ENCODE results near the gene OR6J1. TPM values are rescaled to one million over a fixed set of nuclear protein-coding genes. Genes with fewer than 3 reads are reported as not detected.

The OR6J1 gene
- total and polyA plus RNA-seq, 2 of the 13 experiments (the other 11 are each of a cell fraction or from before 2014, with no cell fraction given): not detected

DNA sequence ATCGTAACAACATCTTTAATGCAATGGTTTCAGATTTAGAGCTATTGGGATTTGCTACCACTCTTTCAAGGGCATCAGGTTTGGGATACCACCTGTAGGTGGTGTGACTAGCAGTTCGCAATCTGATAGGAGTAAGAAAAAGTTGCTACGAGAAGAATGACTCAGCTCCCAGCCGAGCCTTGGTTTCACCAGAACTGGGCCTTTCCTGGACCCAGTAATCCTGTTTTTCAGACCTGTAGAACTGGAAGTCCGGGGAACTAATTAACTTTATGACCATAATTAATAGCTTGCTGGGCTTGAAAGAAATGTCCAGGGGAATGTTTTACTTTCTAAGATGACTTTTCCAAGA, 45.3 kb downstream of the OR6J1 start (continued):
- TF ChIP-seq, protein P1, sequence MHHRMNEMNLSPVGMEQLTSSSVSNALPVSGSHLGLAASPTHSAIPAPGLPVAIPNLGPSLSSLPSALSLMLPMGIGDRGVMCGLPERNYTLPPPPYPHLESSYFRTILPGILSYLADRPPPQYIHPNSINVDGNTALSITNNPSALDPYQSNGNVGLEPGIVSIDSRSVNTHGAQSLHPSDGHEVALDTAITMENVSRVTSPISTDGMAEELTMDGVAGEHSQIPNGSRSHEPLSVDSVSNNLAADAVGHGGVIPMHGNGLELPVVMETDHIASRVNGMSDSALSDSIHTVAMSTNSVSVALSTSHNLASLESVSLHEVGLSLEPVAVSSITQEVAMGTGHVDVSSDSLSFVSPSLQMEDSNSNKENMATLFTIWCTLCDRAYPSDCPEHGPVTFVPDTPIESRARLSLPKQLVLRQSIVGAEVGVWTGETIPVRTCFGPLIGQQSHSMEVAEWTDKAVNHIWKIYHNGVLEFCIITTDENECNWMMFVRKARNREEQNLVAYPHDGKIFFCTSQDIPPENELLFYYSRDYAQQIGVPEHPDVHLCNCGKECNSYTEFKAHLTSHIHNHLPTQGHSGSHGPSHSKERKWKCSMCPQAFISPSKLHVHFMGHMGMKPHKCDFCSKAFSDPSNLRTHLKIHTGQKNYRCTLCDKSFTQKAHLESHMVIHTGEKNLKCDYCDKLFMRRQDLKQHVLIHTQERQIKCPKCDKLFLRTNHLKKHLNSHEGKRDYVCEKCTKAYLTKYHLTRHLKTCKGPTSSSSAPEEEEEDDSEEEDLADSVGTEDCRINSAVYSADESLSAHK (CRISPR knock-in tag; IDR thresholded peaks at IDR 0.05; ENCODE audit: borderline replicate concordance): no peak
- TF ChIP-seq ELF3 (CRISPR knock-in tag; IDR thresholded peaks at IDR 0.05) (peak; percentile 3; the same call in 1 of the 2 replicates), BHLHE40 (IDR thresholded peaks at IDR 0.05; ENCODE audit: low read length) (no peak), ARNTL (CRISPR knock-in tag; IDR thresholded peaks at IDR 0.05) (no peak), MXI1 (IDR thresholded peaks at IDR 0.05; ENCODE audit: borderline replicate concordance, low read depth, low read length) (no peak), ZNF44 (CRISPR knock-in tag; IDR thresholded peaks at IDR 0.05) (no peak; the same call in 1 of the 2 replicates), IKZF1 (IDR thresholded peaks at IDR 0.05) (no peak), NR2F1 (CRISPR knock-in tag; IDR thresholded peaks at IDR 0.05) (no peak), ZNF749 (CRISPR knock-in tag; IDR thresholded peaks at IDR 0.05; ENCODE audit: borderline replicate concordance) (no peak), FOSL2 (CRISPR knock-in tag; IDR thresholded peaks at IDR 0.05) (peak; percentile 90), ZC3H13 (CRISPR knock-in tag; IDR thresholded peaks at IDR 0.05) (no peak), GMEB1 (CRISPR knock-in tag; IDR thresholded peaks at IDR 0.05; ENCODE audit: borderline replicate concordance) (no peak), ZNF614 (CRISPR knock-in tag; IDR thresholded peaks at IDR 0.05; ENCODE audit: borderline replicate concordance) (no peak), ATF5 (CRISPR knock-in tag; IDR thresholded peaks at IDR 0.05; ENCODE audit: low read depth) (no peak), CREM (IDR thresholded peaks at IDR 0.05) (0 out of 2 replicates have a peak, but pooled peaks have one; percentile 11), CREM (CRISPR knock-in tag; IDR thresholded peaks at IDR 0.05) (no peak)
- TF ChIP-seq, protein P2, sequence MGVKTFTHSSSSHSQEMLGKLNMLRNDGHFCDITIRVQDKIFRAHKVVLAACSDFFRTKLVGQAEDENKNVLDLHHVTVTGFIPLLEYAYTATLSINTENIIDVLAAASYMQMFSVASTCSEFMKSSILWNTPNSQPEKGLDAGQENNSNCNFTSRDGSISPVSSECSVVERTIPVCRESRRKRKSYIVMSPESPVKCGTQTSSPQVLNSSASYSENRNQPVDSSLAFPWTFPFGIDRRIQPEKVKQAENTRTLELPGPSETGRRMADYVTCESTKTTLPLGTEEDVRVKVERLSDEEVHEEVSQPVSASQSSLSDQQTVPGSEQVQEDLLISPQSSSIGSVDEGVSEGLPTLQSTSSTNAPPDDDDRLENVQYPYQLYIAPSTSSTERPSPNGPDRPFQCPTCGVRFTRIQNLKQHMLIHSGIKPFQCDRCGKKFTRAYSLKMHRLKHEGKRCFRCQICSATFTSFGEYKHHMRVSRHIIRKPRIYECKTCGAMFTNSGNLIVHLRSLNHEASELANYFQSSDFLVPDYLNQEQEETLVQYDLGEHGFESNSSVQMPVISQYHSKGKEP (CRISPR knock-in tag; IDR thresholded peaks at IDR 0.05): no peak
- TF ChIP-seq, protein P3, sequence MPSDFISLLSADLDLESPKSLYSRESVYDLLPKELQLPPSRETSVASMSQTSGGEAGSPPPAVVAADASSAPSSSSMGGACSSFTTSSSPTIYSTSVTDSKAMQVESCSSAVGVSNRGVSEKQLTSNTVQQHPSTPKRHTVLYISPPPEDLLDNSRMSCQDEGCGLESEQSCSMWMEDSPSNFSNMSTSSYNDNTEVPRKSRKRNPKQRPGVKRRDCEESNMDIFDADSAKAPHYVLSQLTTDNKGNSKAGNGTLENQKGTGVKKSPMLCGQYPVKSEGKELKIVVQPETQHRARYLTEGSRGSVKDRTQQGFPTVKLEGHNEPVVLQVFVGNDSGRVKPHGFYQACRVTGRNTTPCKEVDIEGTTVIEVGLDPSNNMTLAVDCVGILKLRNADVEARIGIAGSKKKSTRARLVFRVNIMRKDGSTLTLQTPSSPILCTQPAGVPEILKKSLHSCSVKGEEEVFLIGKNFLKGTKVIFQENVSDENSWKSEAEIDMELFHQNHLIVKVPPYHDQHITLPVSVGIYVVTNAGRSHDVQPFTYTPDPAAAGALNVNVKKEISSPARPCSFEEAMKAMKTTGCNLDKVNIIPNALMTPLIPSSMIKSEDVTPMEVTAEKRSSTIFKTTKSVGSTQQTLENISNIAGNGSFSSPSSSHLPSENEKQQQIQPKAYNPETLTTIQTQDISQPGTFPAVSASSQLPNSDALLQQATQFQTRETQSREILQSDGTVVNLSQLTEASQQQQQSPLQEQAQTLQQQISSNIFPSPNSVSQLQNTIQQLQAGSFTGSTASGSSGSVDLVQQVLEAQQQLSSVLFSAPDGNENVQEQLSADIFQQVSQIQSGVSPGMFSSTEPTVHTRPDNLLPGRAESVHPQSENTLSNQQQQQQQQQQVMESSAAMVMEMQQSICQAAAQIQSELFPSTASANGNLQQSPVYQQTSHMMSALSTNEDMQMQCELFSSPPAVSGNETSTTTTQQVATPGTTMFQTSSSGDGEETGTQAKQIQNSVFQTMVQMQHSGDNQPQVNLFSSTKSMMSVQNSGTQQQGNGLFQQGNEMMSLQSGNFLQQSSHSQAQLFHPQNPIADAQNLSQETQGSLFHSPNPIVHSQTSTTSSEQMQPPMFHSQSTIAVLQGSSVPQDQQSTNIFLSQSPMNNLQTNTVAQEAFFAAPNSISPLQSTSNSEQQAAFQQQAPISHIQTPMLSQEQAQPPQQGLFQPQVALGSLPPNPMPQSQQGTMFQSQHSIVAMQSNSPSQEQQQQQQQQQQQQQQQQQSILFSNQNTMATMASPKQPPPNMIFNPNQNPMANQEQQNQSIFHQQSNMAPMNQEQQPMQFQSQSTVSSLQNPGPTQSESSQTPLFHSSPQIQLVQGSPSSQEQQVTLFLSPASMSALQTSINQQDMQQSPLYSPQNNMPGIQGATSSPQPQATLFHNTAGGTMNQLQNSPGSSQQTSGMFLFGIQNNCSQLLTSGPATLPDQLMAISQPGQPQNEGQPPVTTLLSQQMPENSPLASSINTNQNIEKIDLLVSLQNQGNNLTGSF (CRISPR knock-in tag; IDR thresholded peaks at IDR 0.05): no peak
